Measurements from ENCODE around the gene SPATA9. TPM values are rescaled to one million over a fixed set of nuclear protein-coding genes. Genes with fewer than 3 reads are reported as not detected.

Gene SPATA9
- total and polyA plus RNA-seq, 2 of the 13 experiments (the other 11 are each of a cell fraction or from before 2014, with no cell fraction given): not detected

GRCh38 chr5:95707055-95707454, 24.3 kb upstream of the SPATA9 start:
- H3K4me1 ChIP-seq (ENCODE audit: insufficient read depth, low read length): peaks cover 17% of the 10 kb centered on the region
- POLR2A ChIA-PET: no interaction called here
- intact Hi-C loops (cut with micrococcal nuclease; ENCODE audit: unreplicated experiment): no loop called here
- DNase-seq (ENCODE audit: low spot score) (no peak), ATAC-seq (no peak), FAIRE-seq (no peak)
- no peaks in the 10 kb centered on the region for H3K36me3 ChIP-seq (replicated peaks in 1 of 2; ENCODE audit: control insufficient read depth in 1 of 2, insufficient read depth in 2 of 2, low read length in 2 of 2)
- H3K9me3 ChIP-seq (ENCODE audit: low read length): no peaks in the 10 kb centered on the region
- CTCF ChIA-PET (ENCODE audit: low intra/inter-chr PET ratio, low total read pairs): no interaction called here
- H3K79me2 ChIP-seq (ENCODE audit: insufficient read depth, low read length): no peaks in the 10 kb centered on the region
- no peaks in the 10 kb centered on the region for H4K20me1 ChIP-seq (ENCODE audit: insufficient read depth, low read length)
- 78% methylated on average over 9 of the region's 9 CpGs for WGBS (ENCODE audit: low lambda C conversion rate)
- no peak overlapping the region for H3K27ac ChIP-seq (ENCODE audit: extremely low read length, insufficient read depth, low read length)
- no peaks in the 10 kb centered on the region for H3K27me3 ChIP-seq (ENCODE audit: control insufficient read depth in 1 of 2, insufficient read depth in 2 of 2, low read length in 2 of 2)
- no peak overlapping the region for H3K9ac ChIP-seq (ENCODE audit: insufficient read depth, low read depth, low read length)
- in situ Hi-C loops (cut with HindIII; ENCODE audit: extremely low pct_ligation_motif_present, low pct_unique_long_range_greater_than_20kb): no loop called here
- BruUV-seq (replicated peaks): no TSS peak
- no peak overlapping the region for H3K4me3 ChIP-seq (replicated peaks in 1 of 3; ENCODE audit: insufficient read depth in 1 of 3, low read depth in 2 of 3, low read length in 3 of 3)
- no peak overlapping the region for H2AFZ ChIP-seq (ENCODE audit: low read length)
- H3K4me2 ChIP-seq (ENCODE audit: low read depth, low read length): no peak overlapping the region
- TF ChIP-seq NAIF1 (CRISPR knock-in tag; IDR thresholded peaks at IDR 0.05; ENCODE audit: borderline replicate concordance): no peak
- TF ChIP-seq, protein P1, sequence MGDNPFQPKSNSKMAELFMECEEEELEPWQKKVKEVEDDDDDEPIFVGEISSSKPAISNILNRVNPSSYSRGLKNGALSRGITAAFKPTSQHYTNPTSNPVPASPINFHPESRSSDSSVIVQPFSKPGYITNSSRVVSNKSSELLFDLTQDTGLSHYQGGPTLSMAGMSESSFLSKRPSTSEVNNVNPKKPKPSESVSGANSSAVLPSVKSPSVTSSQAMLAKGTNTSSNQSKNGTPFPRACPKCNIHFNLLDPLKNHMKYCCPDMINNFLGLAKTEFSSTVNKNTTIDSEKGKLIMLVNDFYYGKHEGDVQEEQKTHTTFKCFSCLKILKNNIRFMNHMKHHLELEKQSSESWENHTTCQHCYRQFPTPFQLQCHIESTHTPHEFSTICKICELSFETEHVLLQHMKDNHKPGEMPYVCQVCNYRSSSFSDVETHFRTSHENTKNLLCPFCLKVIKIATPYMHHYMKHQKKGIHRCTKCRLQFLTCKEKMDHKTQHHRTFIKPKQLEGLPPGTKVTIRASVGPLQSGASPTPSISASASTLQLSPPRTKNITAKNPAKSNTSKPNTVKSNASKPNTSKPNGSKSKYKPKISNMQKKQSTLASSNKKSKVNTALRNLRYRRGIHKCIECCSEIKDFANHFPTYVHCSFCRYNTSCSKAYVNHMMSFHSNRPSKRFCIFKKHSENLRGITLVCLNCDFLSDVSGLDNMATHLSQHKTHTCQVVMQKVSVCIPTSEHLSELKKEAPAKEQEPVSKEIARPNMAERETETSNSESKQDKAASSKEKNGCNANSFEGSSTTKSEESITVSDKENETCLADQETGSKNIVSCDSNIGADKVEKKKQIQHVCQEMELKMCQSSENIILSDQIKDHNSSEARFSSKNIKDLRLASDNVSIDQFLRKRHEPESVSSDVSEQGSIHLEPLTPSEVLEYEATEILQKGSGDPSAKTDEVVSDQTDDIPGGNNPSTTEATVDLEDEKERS (CRISPR knock-in tag; IDR thresholded peaks at IDR 0.05): no peak
- no peak for TF ChIP-seq KLF9 (CRISPR knock-in tag; IDR thresholded peaks at IDR 0.05; ENCODE audit: low read depth)
- TF ChIP-seq ZNF605 (CRISPR knock-in tag; IDR thresholded peaks at IDR 0.05): no peak
- no peak for TF ChIP-seq KDM3A (CRISPR knock-in tag; IDR thresholded peaks at IDR 0.05; ENCODE audit: low read depth)
- TF ChIP-seq, protein P2, sequence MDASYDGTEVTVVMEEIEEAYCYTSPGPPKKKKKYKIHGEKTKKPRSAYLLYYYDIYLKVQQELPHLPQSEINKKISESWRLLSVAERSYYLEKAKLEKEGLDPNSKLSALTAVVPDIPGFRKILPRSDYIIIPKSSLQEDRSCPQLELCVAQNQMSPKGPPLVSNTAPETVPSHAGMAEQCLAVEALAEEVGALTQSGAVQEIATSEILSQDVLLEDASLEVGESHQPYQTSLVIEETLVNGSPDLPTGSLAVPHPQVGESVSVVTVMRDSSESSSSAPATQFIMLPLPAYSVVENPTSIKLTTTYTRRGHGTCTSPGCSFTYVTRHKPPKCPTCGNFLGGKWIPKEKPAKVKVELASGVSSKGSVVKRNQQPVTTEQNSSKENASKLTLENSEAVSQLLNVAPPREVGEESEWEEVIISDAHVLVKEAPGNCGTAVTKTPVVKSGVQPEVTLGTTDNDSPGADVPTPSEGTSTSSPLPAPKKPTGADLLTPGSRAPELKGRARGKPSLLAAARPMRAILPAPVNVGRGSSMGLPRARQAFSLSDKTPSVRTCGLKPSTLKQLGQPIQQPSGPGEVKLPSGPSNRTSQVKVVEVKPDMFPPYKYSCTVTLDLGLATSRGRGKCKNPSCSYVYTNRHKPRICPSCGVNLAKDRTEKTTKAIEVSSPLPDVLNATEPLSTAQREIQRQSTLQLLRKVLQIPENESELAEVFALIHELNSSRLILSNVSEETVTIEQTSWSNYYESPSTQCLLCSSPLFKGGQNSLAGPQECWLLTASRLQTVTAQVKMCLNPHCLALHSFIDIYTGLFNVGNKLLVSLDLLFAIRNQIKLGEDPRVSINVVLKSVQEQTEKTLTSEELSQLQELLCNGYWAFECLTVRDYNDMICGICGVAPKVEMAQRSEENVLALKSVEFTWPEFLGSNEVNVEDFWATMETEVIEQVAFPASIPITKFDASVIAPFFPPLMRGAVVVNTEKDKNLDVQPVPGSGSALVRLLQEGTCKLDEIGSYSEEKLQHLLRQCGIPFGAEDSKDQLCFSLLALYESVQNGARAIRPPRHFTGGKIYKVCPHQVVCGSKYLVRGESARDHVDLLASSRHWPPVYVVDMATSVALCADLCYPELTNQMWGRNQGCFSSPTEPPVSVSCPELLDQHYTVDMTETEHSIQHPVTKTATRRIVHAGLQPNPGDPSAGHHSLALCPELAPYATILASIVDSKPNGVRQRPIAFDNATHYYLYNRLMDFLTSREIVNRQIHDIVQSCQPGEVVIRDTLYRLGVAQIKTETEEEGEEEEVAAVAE (CRISPR knock-in tag; IDR thresholded peaks at IDR 0.05; ENCODE audit: borderline replicate concordance): no peak
- no peak for TF ChIP-seq HDAC6 (IDR thresholded peaks at IDR 0.05; ENCODE audit: low read depth, low read length)
- no peak for TF ChIP-seq ZBTB8A (CRISPR knock-in tag; IDR thresholded peaks at IDR 0.05; ENCODE audit: borderline replicate concordance, low read depth)
- TF ChIP-seq POLR2G (IDR thresholded peaks at IDR 0.05; ENCODE audit: low read depth, low read length): no peak
- TF ChIP-seq XRCC5 (optimal IDR thresholded peaks at IDR 0.05; ENCODE audit: low read length): no peak
- TF ChIP-seq ATRX (CRISPR knock-in tag; IDR thresholded peaks at IDR 0.05; ENCODE audit: borderline replicate concordance): no peak
- no peak for TF ChIP-seq CENPT (CRISPR knock-in tag; IDR thresholded peaks at IDR 0.05; ENCODE audit: low read depth)
- no peak for TF ChIP-seq SATB2 (CRISPR knock-in tag; IDR thresholded peaks at IDR 0.05)
- TF ChIP-seq, protein P3, sequence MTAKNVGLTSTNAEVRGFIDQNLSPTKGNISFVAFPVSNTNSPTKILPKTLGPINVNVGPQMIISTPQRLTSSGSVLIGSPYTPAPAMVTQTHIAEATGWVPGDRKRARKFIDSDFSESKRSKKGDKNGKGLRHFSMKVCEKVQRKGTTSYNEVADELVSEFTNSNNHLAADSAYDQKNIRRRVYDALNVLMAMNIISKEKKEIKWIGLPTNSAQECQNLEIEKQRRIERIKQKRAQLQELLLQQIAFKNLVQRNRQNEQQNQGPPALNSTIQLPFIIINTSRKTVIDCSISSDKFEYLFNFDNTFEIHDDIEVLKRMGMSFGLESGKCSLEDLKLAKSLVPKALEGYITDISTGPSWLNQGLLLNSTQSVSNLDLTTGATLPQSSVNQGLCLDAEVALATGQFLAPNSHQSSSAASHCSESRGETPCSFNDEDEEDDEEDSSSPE (CRISPR knock-in tag; IDR thresholded peaks at IDR 0.05): no peak
- no peak for TF ChIP-seq U2AF1 (optimal IDR thresholded peaks at IDR 0.05; ENCODE audit: low read depth, low read length)
